ENCODE results near the gene AP4M1. TPM values are rescaled to one million over a fixed set of nuclear protein-coding genes. Genes with fewer than 3 reads are reported as not detected.

The AP4M1 gene
- total and polyA plus RNA-seq, 9 of the 15 experiments (the other 6 are each of a cell fraction or from before 2014, with no cell fraction given), result 1.3 to 30.9 (median 14.1) TPM

DNA sequence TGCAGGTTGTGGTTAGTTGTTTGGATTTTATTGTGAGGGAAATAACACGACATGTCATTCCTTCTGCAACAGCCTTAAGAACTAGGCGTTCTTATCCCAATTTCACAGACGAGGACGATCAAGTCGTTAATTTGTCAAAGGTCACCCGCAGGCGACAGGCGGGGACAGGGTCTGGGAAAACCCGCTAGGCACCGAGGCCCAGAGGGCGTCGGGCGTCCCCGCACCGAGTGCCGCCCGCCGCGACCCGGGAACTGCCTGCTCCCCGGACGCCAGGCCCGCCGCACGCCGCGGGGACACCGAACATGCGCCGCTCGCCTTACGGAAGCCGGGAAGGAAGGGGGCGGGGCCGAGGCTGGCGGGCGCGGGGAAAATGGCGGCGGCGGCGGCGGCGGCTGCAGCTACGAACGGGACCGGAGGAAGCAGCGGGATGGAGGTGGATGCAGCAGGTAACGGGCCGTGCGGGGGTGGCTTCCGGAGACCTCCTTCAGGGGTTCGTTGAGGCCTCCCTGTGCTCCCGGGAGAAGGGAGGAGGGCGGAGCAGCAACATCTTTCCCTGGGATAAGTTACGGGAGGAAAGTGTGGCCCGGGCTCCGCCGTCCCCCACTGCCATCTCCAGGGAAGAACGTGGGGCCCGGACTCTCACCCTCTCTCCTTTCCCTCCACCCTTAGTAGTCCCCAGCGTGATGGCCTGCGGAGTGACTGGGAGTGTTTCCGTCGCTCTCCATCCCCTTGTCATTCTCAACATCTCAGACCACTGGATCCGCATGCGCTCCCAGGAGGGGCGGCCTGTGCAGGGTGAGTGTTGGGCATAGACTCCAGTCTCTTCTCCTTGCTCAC lies 12.6 kb upstream of the AP4M1 start, which contains the start of gene COPS6 (continued):
- TF ChIP-seq, protein P1, sequence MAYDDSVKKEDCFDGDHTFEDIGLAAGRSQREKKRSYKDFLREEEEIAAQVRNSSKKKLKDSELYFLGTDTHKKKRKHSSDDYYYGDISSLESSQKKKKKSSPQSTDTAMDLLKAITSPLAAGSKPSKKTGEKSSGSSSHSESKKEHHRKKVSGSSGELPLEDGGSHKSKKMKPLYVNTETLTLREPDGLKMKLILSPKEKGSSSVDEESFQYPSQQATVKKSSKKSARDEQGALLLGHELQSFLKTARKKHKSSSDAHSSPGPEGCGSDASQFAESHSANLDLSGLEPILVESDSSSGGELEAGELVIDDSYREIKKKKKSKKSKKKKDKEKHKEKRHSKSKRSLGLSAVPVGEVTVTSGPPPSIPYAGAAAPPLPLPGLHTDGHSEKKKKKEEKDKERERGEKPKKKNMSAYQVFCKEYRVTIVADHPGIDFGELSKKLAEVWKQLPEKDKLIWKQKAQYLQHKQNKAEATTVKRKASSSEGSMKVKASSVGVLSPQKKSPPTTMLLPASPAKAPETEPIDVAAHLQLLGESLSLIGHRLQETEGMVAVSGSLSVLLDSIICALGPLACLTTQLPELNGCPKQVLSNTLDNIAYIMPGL (CRISPR knock-in tag; IDR thresholded peaks at IDR 0.05), result peak; percentile 100
- peak; percentile 83; the same call in 1 of the 2 replicates for TF ChIP-seq ZNF124 (CRISPR knock-in tag; IDR thresholded peaks at IDR 0.05)
- no peak for TF ChIP-seq SMARCC2 (IDR thresholded peaks at IDR 0.05; ENCODE audit: low read depth)
- TF ChIP-seq PML (IDR thresholded peaks at IDR 0.05; ENCODE audit: low read length), result peak; percentile 76
- TF ChIP-seq EGR1 (conservative IDR thresholded peaks at IDR 0.05), result peak; percentile 60
- TF ChIP-seq NR4A1 (CRISPR knock-in tag; IDR thresholded peaks at IDR 0.05), result peak; percentile 90; the same call in 1 of the 2 replicates
- TF ChIP-seq NR4A1 (tag; IDR thresholded peaks at IDR 0.05), result peak; percentile 86
- TF ChIP-seq SRSF7 (optimal IDR thresholded peaks at IDR 0.05; ENCODE audit: low read depth, low read length), result no peak
- TF ChIP-seq, protein P2, sequence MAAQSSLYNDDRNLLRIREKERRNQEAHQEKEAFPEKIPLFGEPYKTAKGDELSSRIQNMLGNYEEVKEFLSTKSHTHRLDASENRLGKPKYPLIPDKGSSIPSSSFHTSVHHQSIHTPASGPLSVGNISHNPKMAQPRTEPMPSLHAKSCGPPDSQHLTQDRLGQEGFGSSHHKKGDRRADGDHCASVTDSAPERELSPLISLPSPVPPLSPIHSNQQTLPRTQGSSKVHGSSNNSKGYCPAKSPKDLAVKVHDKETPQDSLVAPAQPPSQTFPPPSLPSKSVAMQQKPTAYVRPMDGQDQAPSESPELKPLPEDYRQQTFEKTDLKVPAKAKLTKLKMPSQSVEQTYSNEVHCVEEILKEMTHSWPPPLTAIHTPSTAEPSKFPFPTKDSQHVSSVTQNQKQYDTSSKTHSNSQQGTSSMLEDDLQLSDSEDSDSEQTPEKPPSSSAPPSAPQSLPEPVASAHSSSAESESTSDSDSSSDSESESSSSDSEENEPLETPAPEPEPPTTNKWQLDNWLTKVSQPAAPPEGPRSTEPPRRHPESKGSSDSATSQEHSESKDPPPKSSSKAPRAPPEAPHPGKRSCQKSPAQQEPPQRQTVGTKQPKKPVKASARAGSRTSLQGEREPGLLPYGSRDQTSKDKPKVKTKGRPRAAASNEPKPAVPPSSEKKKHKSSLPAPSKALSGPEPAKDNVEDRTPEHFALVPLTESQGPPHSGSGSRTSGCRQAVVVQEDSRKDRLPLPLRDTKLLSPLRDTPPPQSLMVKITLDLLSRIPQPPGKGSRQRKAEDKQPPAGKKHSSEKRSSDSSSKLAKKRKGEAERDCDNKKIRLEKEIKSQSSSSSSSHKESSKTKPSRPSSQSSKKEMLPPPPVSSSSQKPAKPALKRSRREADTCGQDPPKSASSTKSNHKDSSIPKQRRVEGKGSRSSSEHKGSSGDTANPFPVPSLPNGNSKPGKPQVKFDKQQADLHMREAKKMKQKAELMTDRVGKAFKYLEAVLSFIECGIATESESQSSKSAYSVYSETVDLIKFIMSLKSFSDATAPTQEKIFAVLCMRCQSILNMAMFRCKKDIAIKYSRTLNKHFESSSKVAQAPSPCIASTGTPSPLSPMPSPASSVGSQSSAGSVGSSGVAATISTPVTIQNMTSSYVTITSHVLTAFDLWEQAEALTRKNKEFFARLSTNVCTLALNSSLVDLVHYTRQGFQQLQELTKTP (IDR thresholded peaks at IDR 0.05; ENCODE audit: low read depth in 1 of 2, partially characterized antibody in 2 of 2), result no peak
- peak; percentile 42; the same call in 1 of the 2 replicates for TF ChIP-seq EP300 (IDR thresholded peaks at IDR 0.05; ENCODE audit: low read length)
- peak; percentile 96 for TF ChIP-seq TAF7 (tag; IDR thresholded peaks at IDR 0.05)
- TF ChIP-seq GABPB1 (CRISPR knock-in tag; IDR thresholded peaks at IDR 0.05), result peak; percentile 88
- peak; percentile 64 for TF ChIP-seq RBM22 (IDR thresholded peaks at IDR 0.05; ENCODE audit: low read depth, low read length, poor library complexity, severe bottlenecking)
- TF ChIP-seq RB1 (IDR thresholded peaks at IDR 0.05; ENCODE audit: low read depth), result peak; percentile 97
- TF ChIP-seq, protein P3, sequence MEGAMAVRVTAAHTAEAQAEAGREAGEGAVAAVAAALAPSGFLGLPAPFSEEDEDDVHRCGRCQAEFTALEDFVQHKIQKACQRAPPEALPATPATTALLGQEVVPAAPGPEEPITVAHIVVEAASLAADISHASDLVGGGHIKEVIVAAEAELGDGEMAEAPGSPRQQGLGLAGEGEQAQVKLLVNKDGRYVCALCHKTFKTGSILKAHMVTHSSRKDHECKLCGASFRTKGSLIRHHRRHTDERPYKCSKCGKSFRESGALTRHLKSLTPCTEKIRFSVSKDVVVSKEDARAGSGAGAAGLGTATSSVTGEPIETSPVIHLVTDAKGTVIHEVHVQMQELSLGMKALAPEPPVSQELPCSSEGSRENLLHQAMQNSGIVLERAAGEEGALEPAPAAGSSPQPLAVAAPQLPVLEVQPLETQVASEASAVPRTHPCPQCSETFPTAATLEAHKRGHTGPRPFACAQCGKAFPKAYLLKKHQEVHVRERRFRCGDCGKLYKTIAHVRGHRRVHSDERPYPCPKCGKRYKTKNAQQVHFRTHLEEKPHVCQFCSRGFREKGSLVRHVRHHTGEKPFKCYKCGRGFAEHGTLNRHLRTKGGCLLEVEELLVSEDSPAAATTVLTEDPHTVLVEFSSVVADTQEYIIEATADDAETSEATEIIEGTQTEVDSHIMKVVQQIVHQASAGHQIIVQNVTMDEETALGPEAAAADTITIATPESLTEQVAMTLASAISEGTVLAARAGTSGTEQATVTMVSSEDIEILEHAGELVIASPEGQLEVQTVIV (CRISPR knock-in tag; IDR thresholded peaks at IDR 0.05; ENCODE audit: borderline replicate concordance), result no peak
- TF ChIP-seq NEUROD1 (IDR thresholded peaks at IDR 0.05; ENCODE audit: borderline replicate concordance, low read depth, low read length, partially characterized antibody), result peak; percentile 73
- TF ChIP-seq ZNF282 (CRISPR knock-in tag; IDR thresholded peaks at IDR 0.05), result peak; percentile 97; the same call in 1 of the 2 replicates
- TF ChIP-seq PTBP1 (IDR thresholded peaks at IDR 0.05; ENCODE audit: low read depth, low read length), result no peak
- TF ChIP-seq ZNF79 (CRISPR knock-in tag; IDR thresholded peaks at IDR 0.05; ENCODE audit: low read depth), result no peak
- peak; percentile 63; the same call in 1 of the 2 replicates for TF ChIP-seq MBD2 (IDR thresholded peaks at IDR 0.05; ENCODE audit: borderline replicate concordance, low read depth)

Data from K562 (cell line).